Mesenchymal stem cell (in vitro differentiated cells and primary cell): ENCODE results near the gene OLFML2B. TPM values are rescaled to one million over a fixed set of nuclear protein-coding genes. Genes with fewer than 3 reads are reported as not detected.

Experiments used
- DNase-seq: peaks from one replicate; pipeline ENCODE4 v3.0.0-alpha.2; 2013
- H2AFZ ChIP-seq: one replicate; pipeline ENCODE4 v1.6.1; 2013; ENCODE audit warnings: low read depth, mild to moderate bottlenecking, control low read depth, inconsistent platforms, low read length, moderate library complexity
- H2AK5ac ChIP-seq: 2 replicates; pipeline ENCODE4 v1.6.1; 2013; ENCODE audit warnings: low read length, moderate library complexity, mild to moderate bottlenecking, inconsistent platforms; ENCODE audit not compliant: severe bottlenecking
- H2BK120ac ChIP-seq: one replicate; pipeline ENCODE4 v1.6.1; 2013; ENCODE audit warnings: low read depth, mild to moderate bottlenecking, inconsistent platforms, low read length, moderate library complexity
- H2BK12ac ChIP-seq, 2 experiments: one replicate each; pipeline ENCODE4 v1.6.1; 2013; ENCODE audit warnings: inconsistent platforms in 2 of 2, low read length in 2 of 2, mild to moderate bottlenecking in 2 of 2, moderate library complexity in 2 of 2, control low read depth in 1 of 2
- H2BK15ac ChIP-seq: one replicate; pipeline ENCODE4 v1.6.1; 2013; ENCODE audit warnings: mild to moderate bottlenecking, low read depth, inconsistent platforms; ENCODE audit not compliant: poor library complexity, severe bottlenecking
- H2BK5ac ChIP-seq: 2 replicates; pipeline ENCODE4 v1.6.1; 2013; ENCODE audit warnings: low read depth, mild to moderate bottlenecking, low read length, control low read depth, inconsistent platforms; ENCODE audit not compliant: poor library complexity, severe bottlenecking
- H3K14ac ChIP-seq, 2 experiments: one replicate each; pipeline ENCODE4 v1.6.1; 2013; ENCODE audit warnings: inconsistent platforms in 2 of 2, low read length in 2 of 2, control low read depth in 1 of 2, mild to moderate bottlenecking in 1 of 2, moderate library complexity in 1 of 2
- H3K18ac ChIP-seq, 2 experiments: one replicate each; pipeline ENCODE4 v1.6.1; 2013; ENCODE audit warnings: inconsistent platforms in 2 of 2, low read length in 2 of 2, control low read depth in 1 of 2, low read depth in 1 of 2, mild to moderate bottlenecking in 1 of 2
- H3K23ac ChIP-seq, 2 experiments: one replicate each; pipeline ENCODE4 v1.6.1; 2013; ENCODE audit warnings: inconsistent platforms in 2 of 2, low read length in 2 of 2, mild to moderate bottlenecking in 2 of 2, moderate library complexity in 2 of 2, control low read depth in 1 of 2
- H3K27ac ChIP-seq: 2 replicates; pipeline ENCODE4 v1.5.1; 2013; ENCODE audit warnings: mild to moderate bottlenecking, moderate library complexity, low read length, control low read depth, inconsistent platforms; ENCODE audit not compliant: poor library complexity, severe bottlenecking
- H3K27me3 ChIP-seq, 2 experiments: 2 replicates each; pipeline versions ENCODE4 v1.6.1 to v1.7.0; 2013; ENCODE audit warnings: low read length in 2 of 2, mild to moderate bottlenecking in 2 of 2, moderate library complexity in 2 of 2, control low read depth in 1 of 2, inconsistent platforms in 1 of 2; ENCODE audit not compliant: control insufficient read depth in 1 of 2, insufficient read depth in 1 of 2
- H3K36me3 ChIP-seq, 2 experiments: 2 replicates each; pipeline versions ENCODE4 v1.6.1 to v1.7.0; 2013; ENCODE audit warnings: low read length in 2 of 2, control low read depth in 1 of 2, inconsistent platforms in 1 of 2, low read depth in 1 of 2, mild to moderate bottlenecking in 1 of 2; ENCODE audit not compliant: insufficient read depth in 2 of 2, control insufficient read depth in 1 of 2
- H3K4ac ChIP-seq, 2 experiments: one replicate each; pipeline ENCODE4 v1.6.1; 2013; ENCODE audit warnings: inconsistent platforms in 2 of 2, low read length in 2 of 2, mild to moderate bottlenecking in 2 of 2, moderate library complexity in 2 of 2, control low read depth in 1 of 2, low read depth in 1 of 2
- H3K4me1 ChIP-seq: 2 replicates; pipeline ENCODE4 v1.6.1; 2013; ENCODE audit warnings: low read depth, low read length, control low read depth; ENCODE audit not compliant: control insufficient read depth, insufficient read depth
- H3K4me2 ChIP-seq: 2 replicates; pipeline ENCODE4 v1.6.1; 2013; ENCODE audit warnings: low read length, mild to moderate bottlenecking, inconsistent platforms; ENCODE audit not compliant: poor library complexity, severe bottlenecking
- H3K4me3 ChIP-seq, 2 experiments: 2 replicates each; pipeline versions ENCODE4 v1.5.1 to v1.7.0; 2013; ENCODE audit warnings: low read length in 2 of 2, mild to moderate bottlenecking in 2 of 2, control low read depth in 1 of 2, low read depth in 1 of 2; ENCODE audit not compliant: insufficient read depth in 1 of 2
- H3K79me1 ChIP-seq: replicated peaks from 2 replicates; pipeline ENCODE4 v1.6.1; 2013; ENCODE audit warnings: mild to moderate bottlenecking, control low read depth, low read length, inconsistent platforms; ENCODE audit not compliant: poor library complexity, severe bottlenecking
- H3K9ac ChIP-seq: 2 replicates; pipeline ENCODE4 v1.7.0; 2013; ENCODE audit warnings: mild to moderate bottlenecking, low read length, moderate library complexity
- H3K9me3 ChIP-seq: 2 replicates; pipeline ENCODE4 v1.7.0; 2013; ENCODE audit warnings: mild to moderate bottlenecking, low read length; ENCODE audit not compliant: control insufficient read depth
- H4K8ac ChIP-seq: one replicate; pipeline ENCODE4 v1.6.1; 2013; ENCODE audit warnings: inconsistent platforms, mild to moderate bottlenecking, low read length, moderate library complexity
- H4K91ac ChIP-seq: one replicate; pipeline ENCODE4 v1.6.1; 2013; ENCODE audit warnings: mild to moderate bottlenecking, low read length, inconsistent platforms
- WGBS: methylation state at CpG from one replicate; pipeline ENCODE4 v1.1.7; 2013; ENCODE audit warnings: mixed read lengths; 5-methylcytosine and 5-hydroxymethylcytosine counted together
- polyA plus RNA-seq, 2 experiments: library from polyadenylated mRNA; stranded (reverse); fragments of 200-250 nt; gene quantifications; one replicate each; pipeline ENCODE4 v1.2.3, GENCODE V29; 2013

OLFML2B gene
- 4.5 TPM for polyA plus RNA-seq (2013, experiment 1 of 2)
- polyA plus RNA-seq (2013, experiment 2 of 2), result 4.1 TPM

DNA sequence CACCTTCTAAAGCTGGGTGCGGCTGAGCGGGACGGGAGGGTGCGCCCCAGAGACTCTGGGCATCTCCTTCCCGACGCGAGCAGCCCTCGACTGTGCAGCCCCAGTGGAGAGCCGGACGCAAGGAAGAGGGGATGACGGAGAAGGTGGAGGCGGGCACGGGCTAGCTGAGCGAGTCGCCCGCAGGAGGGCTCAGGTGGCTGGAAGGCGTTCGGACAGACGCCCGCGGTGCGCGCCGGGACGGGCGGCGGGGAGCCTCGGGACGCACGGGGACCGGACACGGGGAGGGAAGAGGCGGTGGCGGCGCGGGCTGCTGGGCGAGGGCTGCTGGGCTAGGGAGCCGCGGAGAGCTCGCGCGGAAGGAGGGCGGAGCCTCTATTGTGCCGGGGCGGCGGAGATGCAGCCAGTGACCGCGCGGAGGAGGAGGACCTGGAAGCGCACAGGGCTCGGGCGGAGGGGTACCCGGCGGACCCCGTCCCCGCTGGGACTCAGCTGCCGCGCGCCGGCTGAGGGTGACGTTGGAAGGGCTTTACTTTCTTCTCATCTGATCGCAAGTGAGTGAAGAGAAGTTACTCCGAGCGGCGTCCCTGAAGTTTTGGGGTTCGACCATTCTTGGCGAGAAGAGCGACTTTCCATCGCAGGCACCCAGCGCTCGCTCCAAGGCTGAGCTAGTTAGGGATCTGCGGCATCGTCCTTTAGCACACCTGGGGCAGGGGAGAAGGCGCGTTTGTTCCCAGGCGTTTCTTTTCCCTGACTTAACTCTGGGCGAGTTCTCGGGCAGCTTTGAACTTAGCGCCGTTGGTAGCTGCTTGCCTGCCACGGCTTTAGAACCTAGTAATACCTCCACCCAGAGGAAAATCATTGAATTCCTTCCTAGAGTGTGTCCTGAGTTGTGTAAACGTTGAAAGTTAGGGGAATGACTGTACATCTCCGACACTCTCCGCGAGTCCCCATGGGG is at the start of gene OLFML2B:
Gene OLFML2B (minus strand): TSS at position 323 of the 955 bp plus-strand sequence. CDS start 439 bp downstream, outside the sequence.
- Histone ChIP-seq H3K27ac (peak within 1 kb of the TSS; percentile 71), H3K14ac (peak within 1 kb of the TSS in 1 of 2 experiments; percentile 90)
- peak; percentile 86 for DNase-seq

DNA sequence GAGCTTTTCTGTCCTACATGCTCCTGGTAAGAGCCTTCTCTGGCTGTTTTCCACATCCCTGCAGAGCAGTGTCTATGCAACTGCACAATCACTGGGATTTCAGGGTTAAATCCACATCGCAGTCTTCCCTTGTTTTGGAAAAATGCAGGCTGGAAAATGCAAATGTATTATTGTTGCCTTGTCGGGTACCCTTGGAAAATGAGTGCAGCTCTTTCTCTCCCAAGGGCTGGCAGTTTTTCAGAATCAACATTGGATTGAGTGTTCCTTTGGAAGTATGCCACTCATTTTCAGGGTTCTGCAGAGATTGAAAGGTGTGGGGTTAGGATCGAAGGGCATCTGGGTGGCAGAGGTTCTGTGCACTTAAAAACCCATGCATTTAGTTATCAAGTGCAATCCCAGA is 49.1 kb upstream of the OLFML2B start:
- no peak for DNase-seq

More for the DNA sequence above, at the start of gene OLFML2B:
- H2AK5ac ChIP-seq, result peak within 1 kb of the TSS; percentile 49
- peaks cover 24% of the 10 kb centered on the region for H3K4me1 ChIP-seq
- H3K4me3 ChIP-seq, result peak within 1 kb of the TSS; percentile 86 to 94
- H3K4me2 ChIP-seq, result peak within 1 kb of the TSS; percentile 61
- H3K18ac ChIP-seq, result peak within 1 kb of the TSS; percentile 44 to 87
- H3K9ac ChIP-seq, result peak within 1 kb of the TSS; percentile 89
- no peaks in the 10 kb centered on the region for H3K27me3 ChIP-seq
- peak within 1 kb of the TSS in 1 of 2 experiments; percentile 46 for H3K23ac ChIP-seq
- peaks cover 10% of the 10 kb centered on the region for H3K79me1 ChIP-seq
- H2BK120ac ChIP-seq, result no peak within 1 kb of the TSS
- no peak within 1 kb of the TSS for H2BK5ac ChIP-seq
- H3K36me3 ChIP-seq, result peaks cover 0 to 9% of the 10 kb centered on the region in 2 experiments
- peak within 1 kb of the TSS in 1 of 2 experiments; percentile 21 for H3K4ac ChIP-seq
- H2AFZ ChIP-seq, result peak within 1 kb of the TSS; percentile 81
- H2BK15ac ChIP-seq, result no peak within 1 kb of the TSS
- H3K9me3 ChIP-seq, result no peaks in the 10 kb centered on the region
- H4K8ac ChIP-seq, result peak within 1 kb of the TSS; percentile 51
- 1% methylated on average over 80 of the region's 85 CpGs for WGBS
- H2BK12ac ChIP-seq, result peak within 1 kb of the TSS in 1 of 2 experiments; percentile 57
- H4K91ac ChIP-seq, result no peak within 1 kb of the TSS

DNA sequence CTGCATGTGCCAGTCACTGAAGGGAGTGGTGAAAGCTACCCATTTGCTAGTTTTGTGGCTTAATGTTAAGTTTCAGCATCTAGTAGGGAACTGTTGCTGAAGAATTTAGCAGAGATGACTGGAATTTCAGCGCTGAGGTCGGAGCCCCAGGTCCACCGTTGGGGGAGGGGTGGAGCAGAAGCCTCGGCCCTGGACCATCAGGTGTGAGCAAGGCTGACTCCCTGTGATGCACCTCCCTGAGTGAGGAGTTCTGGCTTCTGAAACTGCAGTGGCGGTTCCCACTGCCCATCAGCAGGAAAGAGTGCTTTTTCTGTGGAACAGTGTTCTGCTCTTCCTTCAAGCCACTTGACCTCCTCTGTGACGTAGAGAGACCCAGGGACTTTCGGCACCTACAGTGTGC is 47.2 kb upstream of the OLFML2B start:
- no peak for DNase-seq
- Histone ChIP-seq H3K23ac (no peak overlapping the region), H3K27ac (no peak overlapping the region), H3K36me3 (no peaks in the 10 kb centered on the region), H2BK120ac (no peak overlapping the region), H3K4me3 (no peak overlapping the region), H3K27me3 (peaks cover 18 to 79% of the 10 kb centered on the region in 2 experiments), H4K91ac (no peak overlapping the region), H3K4me2 (no peak overlapping the region), H2BK12ac (no peak overlapping the region), H3K79me1 (peaks cover 4% of the 10 kb centered on the region), H3K9ac (no peak overlapping the region), H3K18ac (no peak overlapping the region), H4K8ac (no peak overlapping the region), H2BK15ac (no peak overlapping the region), H2AFZ (no peak overlapping the region), H2AK5ac (no peak overlapping the region), H3K14ac (no peak overlapping the region), H2BK5ac (no peak overlapping the region), H3K4me1 (peaks cover 11% of the 10 kb centered on the region), H3K9me3 (peaks cover 18% of the 10 kb centered on the region), H3K4ac (no peak overlapping the region)
- WGBS, result 22% methylated on average over 7 of the region's 7 CpGs

More for the DNA sequence above, 49.1 kb upstream of the OLFML2B start:
- Histone ChIP-seq H3K27me3 (peaks cover 18 to 84% of the 10 kb centered on the region in 2 experiments), H2BK120ac (no peak overlapping the region), H4K8ac (no peak overlapping the region), H3K4me1 (peaks cover 11% of the 10 kb centered on the region), H2BK5ac (no peak overlapping the region), H2BK12ac (no peak overlapping the region), H3K9me3 (peaks cover 18% of the 10 kb centered on the region), H3K79me1 (peaks cover 4% of the 10 kb centered on the region), H3K9ac (no peak overlapping the region), H3K4ac (no peak overlapping the region), H2BK15ac (no peak overlapping the region), H3K4me3 (no peak overlapping the region), H3K4me2 (no peak overlapping the region), H3K27ac (no peak overlapping the region), H2AFZ (no peak overlapping the region), H2AK5ac (no peak overlapping the region), H3K23ac (no peak overlapping the region), H4K91ac (no peak overlapping the region), H3K36me3 (no peaks in the 10 kb centered on the region), H3K14ac (no peak overlapping the region), H3K18ac (no peak overlapping the region)
- WGBS, result 95% methylated on average over 2 of the region's 3 CpGs
